Glutamatergic neuron (in vitro differentiated cells): ENCODE data around the gene SEMA4F. TPM values are rescaled to one million over a fixed set of nuclear protein-coding genes. Genes with fewer than 3 reads are reported as not detected.

Experiments
- DNase-seq: peaks from one replicate; pipeline ENCODE4 v3.0.0; 2022
- H3K27ac Mint-ChIP-seq: one replicate; pipeline ENCODE4 v1.8.0; 2020; ENCODE audit warnings: mild to moderate bottlenecking, mixed read lengths, inconsistent platforms; ENCODE audit not compliant: unreplicated experiment
- H3K27me3 Mint-ChIP-seq: one replicate; pipeline ENCODE4 v1.8.0; 2020; ENCODE audit warnings: mild to moderate bottlenecking, moderate library complexity, mixed read lengths, inconsistent platforms; ENCODE audit not compliant: unreplicated experiment
- H3K36me3 Mint-ChIP-seq: one replicate; pipeline ENCODE4 v1.8.0; 2020; ENCODE audit warnings: mild to moderate bottlenecking, mixed read lengths, inconsistent platforms; ENCODE audit not compliant: unreplicated experiment
- H3K4me1 Mint-ChIP-seq: one replicate; pipeline ENCODE4 v1.8.0; 2020; ENCODE audit warnings: mild to moderate bottlenecking, low read depth, mixed read lengths, inconsistent platforms; ENCODE audit not compliant: unreplicated experiment
- H3K4me3 Mint-ChIP-seq: one replicate; pipeline ENCODE4 v1.8.0; 2020; ENCODE audit warnings: mild to moderate bottlenecking, mixed read lengths, inconsistent platforms; ENCODE audit not compliant: unreplicated experiment
- H3K9me3 Mint-ChIP-seq: one replicate; pipeline ENCODE4 v1.8.0; 2020; ENCODE audit warnings: mild to moderate bottlenecking, moderate library complexity, mixed read lengths, inconsistent platforms; ENCODE audit not compliant: unreplicated experiment
- total RNA-seq: library from RNA; stranded (reverse); fragmentation: NEBNext Ultra II Directional; extraction: Animal tissue kit (Norgen Biotek cat#: 25700); gene quantifications from one replicate; pipeline ENCODE4 v1.2.1, GENCODE V29; 2021; ENCODE audit not compliant: unreplicated experiment
- TF ChIP-seq, protein P1 (sequence below): fragments of 200-600 bp; sonication (generic); IDR thresholded peaks from one replicate; pipeline ENCODE4 v1.5.0; 2021; ENCODE audit not compliant: partially characterized antibody, unreplicated experiment

SEMA4F gene
- total RNA-seq, 1 donor from 2014 or later = 28.5 TPM

- peaks cover 1% of the 10 kb centered on the region for H3K9me3 Mint-ChIP-seq
- H3K27ac Mint-ChIP-seq = no peak overlapping the region
- no peaks in the 10 kb centered on the region for H3K4me1 Mint-ChIP-seq
- peaks cover 3% of the 10 kb centered on the region for H3K27me3 Mint-ChIP-seq
- peaks cover 5% of the 10 kb centered on the region for H3K36me3 Mint-ChIP-seq
- H3K4me3 Mint-ChIP-seq = no peak overlapping the region
- DNase-seq = no peak
- TF ChIP-seq, protein P1, sequence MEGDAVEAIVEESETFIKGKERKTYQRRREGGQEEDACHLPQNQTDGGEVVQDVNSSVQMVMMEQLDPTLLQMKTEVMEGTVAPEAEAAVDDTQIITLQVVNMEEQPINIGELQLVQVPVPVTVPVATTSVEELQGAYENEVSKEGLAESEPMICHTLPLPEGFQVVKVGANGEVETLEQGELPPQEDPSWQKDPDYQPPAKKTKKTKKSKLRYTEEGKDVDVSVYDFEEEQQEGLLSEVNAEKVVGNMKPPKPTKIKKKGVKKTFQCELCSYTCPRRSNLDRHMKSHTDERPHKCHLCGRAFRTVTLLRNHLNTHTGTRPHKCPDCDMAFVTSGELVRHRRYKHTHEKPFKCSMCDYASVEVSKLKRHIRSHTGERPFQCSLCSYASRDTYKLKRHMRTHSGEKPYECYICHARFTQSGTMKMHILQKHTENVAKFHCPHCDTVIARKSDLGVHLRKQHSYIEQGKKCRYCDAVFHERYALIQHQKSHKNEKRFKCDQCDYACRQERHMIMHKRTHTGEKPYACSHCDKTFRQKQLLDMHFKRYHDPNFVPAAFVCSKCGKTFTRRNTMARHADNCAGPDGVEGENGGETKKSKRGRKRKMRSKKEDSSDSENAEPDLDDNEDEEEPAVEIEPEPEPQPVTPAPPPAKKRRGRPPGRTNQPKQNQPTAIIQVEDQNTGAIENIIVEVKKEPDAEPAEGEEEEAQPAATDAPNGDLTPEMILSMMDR = no peak
Observed at GRCh38 chr2:74708296-74708695, 54.2 kb downstream of the SEMA4F start.

- Mint-ChIP-seq H3K27ac (no peak overlapping the region), H3K4me1 (no peaks in the 10 kb centered on the region), H3K36me3 (peaks cover 5% of the 10 kb centered on the region), H3K4me3 (no peak overlapping the region), H3K27me3 (peaks cover 3% of the 10 kb centered on the region), H3K9me3 (peaks cover 1% of the 10 kb centered on the region)
- TF ChIP-seq, protein P1 = no peak
- no peak for DNase-seq
Observed at GRCh38 chr2:74708883-74709282, 54.8 kb downstream of the SEMA4F start.

- TF ChIP-seq, protein P1 = no peak
- Mint-ChIP-seq H3K4me1 (no peaks in the 10 kb centered on the region), H3K9me3 (peaks cover 3% of the 10 kb centered on the region), H3K36me3 (peaks cover 3% of the 10 kb centered on the region), H3K4me3 (no peak overlapping the region), H3K27ac (no peak overlapping the region), H3K27me3 (peaks cover 4% of the 10 kb centered on the region)
- DNase-seq = no peak
Observed at GRCh38 chr2:74712223-74713053, 58.4 kb downstream of the SEMA4F start.

GRCh38 chr2:74714691-74715080 is 60.6 kb downstream of the SEMA4F start:
- DNase-seq = no peak
- Mint-ChIP-seq H3K4me3 (peak overlapping the region; percentile 93), H3K4me1 (no peaks in the 10 kb centered on the region), H3K9me3 (peaks cover 2% of the 10 kb centered on the region), H3K36me3 (no peaks in the 10 kb centered on the region), H3K27ac (no peak overlapping the region), H3K27me3 (peaks cover 4% of the 10 kb centered on the region)
- TF ChIP-seq, protein P1 = no peak

DNA sequence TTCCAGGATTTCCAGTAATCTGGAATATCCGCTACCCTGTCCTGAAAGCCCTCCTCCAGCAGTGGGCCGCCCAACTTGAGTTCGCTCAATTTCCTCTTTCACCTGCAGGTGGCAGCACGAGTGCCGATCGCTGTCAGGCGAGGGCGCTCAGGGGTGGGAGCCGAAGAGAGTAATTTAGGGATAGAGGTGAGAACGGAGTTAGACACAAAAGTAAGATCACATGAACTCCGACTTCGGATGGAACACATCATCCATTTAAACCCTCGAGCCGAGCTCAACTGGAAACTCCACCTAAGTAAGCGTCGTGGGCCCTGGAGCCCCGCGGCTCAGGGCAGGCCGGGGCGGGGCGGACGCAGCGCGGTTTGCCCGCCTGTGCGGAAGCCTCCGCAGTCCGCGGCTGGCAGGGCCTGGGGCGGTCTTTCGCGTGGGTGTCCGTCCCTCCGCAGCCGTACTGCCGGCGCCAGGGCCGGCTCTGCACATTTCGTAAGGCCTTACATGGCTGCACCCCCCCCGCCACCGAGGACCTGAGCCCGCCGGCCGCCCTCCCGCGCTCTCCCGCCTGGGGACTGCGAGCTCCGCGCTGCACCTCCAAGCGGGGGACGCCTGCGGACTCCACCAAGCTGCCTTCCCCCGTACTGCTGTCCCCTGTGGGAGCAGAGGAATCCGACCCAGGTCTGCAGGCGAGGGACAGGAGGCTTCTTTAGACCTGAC is 61.2 kb downstream of the SEMA4F start:
- Mint-ChIP-seq H3K36me3 (no peaks in the 10 kb centered on the region), H3K27me3 (peaks cover 4% of the 10 kb centered on the region), H3K4me1 (no peaks in the 10 kb centered on the region), H3K27ac (peak overlapping the region; percentile 20), H3K4me3 (peak overlapping the region; percentile 95), H3K9me3 (peaks cover 2% of the 10 kb centered on the region)
- TF ChIP-seq, protein P1 = peak; percentile 93
- peak; percentile 91 for DNase-seq
